ENCODE measurements around the gene POLR3A.

The POLR3A gene

DNA sequence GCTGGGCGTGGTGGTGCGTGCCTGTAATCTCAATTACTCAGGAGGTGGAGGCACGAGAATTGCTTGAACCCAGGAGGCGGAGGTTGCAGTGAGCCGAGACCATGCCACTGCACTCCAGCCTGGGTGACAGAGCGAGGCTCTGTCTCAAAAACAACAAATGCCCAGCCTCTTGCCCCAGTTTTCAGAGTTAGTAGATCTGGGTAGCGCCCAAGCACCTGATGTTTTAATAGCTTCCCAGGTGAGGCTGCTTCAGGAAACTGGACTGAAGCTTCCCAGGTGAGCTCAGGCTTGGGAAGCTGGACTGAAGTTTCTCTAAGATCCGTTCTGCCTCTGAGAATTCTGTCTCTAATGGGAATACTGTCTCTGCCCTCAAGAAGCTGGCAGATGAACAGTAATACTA is 16.5 kb upstream of the POLR3A start:
- DNase-seq: no peak

DNA sequence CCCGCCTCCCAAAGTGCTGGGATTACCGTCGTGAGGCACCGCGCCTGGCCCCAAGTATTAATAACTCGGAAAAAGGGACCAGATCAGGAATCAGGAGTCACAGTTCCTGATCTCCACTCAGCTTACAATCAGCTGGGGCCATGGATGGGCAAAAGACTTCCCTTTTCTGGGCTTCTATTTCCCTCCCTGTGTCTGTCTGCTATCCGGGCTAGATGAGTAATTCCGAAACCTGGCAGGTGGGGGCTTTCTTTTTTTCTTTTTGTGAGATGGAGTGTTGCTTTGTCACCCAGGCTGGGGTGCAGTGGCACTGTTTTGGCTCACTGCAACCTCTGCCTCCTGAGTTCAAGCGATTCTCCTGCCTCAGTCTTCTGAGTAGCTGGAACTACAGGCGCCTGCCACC is 15.9 kb upstream of the POLR3A start:
- DNase-seq: no peak

DNA sequence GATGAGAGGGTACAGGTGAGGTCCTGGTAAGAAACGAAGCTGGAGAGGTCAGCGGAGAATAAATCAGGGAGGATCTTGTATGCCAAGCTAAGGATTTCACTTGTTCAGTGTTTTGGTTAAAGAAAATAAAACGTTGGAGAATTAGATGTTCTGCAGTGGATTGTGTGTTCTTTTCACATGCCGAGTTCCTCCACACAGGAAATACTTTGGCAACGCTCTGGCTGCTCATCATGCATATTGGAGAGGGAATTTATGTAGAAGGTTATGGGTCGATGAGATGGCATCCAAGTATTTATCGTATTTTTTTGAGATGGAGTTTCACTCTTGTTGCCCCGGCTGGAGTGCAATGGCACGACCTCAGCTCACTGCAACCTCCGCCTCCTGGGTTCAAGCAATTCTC is 15.4 kb upstream of the POLR3A start:
- DNase-seq: no peak

DNA sequence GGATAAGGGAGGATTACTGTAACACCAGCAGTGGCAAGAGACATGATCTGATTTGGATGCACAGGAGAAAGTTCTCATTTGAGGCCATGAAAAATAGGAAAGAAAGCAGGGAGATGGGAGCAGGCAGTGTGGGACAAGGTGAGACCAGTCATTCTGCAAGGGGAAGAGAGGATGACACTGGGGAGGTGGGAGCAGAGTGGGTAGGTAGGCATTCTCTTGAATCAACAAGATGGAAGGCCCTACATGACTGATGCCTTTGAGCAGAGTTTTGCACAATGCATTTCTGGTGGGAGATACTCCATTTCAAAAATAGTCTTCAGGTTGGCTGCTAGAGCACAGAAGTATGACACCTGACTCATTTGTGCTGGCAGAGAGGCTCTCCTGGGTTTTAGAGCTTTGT is 14.9 kb upstream of the POLR3A start:
- DNase-seq: no peak

DNA sequence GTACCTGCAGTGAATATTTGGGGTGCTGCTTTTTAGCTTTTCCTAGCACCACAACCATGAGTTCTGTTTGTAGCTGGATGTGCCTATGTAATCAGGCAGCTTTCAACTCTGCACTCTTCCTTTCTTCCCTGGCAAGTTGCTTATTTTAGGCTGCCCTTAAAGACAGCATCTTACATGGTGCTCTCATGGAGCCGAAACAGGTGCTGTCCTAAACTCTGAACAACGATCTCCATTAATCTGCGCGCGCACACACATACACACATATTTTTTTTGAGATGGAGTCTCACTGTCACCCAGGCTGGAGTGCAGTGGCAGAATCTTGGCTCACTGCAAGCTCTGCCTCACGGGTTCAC is 13.4 kb upstream of the POLR3A start:
- no peak for DNase-seq

DNA sequence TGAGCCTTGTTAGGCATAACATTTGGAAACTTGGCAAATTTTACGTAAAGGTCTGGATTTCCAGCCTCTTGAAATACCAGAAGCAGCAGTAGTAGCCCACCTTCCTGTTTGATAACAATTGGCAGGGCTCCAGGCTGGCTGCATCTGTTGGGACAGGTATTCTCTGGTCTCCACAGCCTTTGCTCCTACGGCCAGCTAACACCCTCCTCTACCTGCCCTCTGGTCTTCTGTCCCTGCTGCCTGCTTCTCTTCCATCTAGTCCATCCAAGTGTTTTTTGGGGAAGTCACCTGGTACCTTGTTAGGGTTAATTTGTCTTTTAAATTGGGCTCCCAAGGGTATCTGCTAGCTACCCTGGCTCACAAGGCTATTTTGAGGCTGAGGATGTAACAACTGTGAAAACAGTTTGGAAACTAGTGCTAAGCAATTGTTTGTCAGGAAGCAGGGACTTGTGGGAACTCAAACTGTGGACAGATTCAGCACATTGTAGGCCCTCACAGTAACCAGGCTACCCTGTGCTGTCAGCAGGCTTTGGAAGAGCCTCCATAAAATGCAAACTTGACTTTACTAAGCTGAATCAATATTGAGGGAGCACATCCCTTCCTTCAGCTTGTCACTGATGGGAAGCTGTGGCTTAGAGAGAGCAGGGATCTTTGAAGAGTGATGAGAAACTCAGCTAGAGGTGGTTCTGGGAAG is 12.9 kb upstream of the POLR3A start:
- DNase-seq: no peak

DNA sequence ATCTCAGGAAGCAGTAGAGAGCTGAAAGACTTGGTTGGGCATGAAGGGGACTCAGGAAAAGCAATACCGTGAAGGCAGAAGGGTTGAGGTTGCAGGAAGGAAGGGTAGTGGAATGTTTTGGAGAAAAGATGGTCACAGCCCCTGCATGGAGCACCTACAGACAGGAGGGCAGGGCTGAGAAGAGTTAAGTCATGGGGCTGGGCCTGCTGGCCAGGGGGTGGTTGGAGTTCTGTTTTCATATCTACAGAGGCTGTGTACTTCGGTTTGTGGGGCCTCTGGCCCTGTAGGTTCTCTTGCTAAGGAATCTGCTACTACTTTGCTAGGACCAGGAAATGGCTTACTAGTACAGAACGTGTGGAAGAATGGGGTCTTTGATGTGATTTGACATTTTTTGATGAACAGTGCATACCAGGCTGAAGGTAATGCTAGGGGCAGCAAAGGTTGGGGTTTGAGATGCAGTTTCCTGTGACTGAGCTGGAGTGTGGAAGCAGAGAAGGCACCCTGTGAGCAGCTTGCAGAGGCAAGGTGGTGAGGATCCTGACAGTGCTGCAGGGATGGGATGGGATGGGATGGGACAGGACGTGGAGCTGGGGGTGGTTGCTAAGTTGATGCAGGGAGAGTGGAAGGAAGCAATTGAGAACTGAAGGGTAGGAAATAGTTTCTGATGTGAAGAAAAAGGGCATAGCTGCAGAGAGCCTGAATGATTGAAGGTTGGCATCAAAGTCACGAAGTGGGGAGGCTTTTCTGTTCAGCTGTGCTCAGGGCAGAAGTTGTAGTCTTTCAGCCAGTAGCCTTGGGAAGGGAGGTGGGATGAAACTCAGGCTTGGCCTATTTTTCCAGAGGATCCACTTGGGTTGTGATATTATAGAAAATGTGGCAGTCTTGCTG is 12.1 kb upstream of the POLR3A start:
- no peak for DNase-seq

DNA sequence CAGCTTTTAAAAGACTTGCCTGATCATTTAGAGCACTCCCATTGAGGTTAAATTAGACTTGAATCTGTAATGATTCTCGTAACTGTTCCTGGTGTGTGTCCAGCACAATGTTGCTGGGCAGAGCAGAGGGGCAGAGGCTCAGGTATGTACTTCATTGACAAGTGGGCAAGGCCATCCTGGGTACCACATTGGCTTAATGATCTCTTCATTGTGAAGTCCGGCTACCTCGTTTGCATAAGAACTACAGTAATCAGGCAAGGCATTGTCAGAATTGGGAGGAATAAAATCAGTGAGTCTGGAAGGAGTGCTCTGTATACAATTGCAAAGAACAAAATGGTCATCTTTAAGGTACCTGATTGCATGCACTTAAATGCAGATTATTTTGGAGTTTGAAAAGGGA is 10.4 kb upstream of the POLR3A start:
- no peak for DNase-seq

DNA sequence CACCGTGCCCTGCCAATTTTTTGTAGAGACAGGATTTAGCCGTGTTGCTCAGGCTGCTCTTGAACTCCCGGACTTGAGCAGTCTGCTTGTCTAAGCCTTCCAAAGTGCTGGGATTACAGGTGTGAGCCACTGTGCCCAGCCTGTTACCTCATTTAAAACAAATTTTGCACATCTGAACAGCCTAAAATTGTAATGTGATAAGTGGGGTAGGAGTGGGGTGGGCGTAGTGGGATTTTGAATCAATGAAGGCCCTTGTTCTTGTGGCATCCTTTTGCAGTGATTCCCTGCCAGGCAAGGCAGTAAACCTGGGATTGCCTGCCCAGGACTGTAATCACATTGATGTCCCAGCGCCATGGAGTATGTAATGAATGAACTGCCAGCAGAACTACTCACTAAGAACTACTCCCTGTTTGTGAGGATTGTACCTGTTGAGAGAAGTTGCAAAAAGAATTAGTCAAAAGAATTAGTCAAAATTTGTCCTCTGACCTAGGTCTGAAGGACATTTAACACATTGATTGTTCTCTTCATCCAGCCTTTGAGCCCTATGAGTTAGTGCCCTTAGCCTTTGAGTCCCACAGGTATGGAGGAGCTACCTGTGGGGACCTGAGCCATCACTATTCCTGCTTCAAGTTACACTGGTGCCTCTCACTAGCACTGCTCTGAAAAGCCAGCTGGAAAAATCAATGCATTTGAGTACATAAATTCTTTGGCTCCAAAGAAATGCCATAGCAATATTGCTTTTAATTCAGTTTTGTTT is 9.7 kb upstream of the POLR3A start:
- no peak for DNase-seq

DNA sequence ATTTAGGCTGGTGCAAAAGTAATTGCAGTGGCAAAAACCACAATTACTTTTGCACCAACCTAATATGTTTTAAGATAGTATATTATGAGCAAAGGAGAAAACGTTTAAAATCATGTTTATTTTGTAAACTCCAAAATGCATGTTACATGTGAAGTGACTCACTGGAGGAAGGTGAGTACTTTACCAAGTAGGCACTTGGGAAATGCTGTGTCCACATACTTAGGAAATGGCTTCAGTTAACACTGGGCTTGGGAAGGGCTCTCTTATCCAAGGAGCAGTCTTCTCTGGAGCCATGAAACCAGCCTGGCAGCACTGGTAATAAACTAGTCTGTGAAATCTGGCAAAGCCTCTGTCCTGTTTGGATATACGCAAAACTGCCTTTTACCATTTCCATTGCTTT is 8.8 kb upstream of the POLR3A start:
- DNase-seq: no peak

DNA sequence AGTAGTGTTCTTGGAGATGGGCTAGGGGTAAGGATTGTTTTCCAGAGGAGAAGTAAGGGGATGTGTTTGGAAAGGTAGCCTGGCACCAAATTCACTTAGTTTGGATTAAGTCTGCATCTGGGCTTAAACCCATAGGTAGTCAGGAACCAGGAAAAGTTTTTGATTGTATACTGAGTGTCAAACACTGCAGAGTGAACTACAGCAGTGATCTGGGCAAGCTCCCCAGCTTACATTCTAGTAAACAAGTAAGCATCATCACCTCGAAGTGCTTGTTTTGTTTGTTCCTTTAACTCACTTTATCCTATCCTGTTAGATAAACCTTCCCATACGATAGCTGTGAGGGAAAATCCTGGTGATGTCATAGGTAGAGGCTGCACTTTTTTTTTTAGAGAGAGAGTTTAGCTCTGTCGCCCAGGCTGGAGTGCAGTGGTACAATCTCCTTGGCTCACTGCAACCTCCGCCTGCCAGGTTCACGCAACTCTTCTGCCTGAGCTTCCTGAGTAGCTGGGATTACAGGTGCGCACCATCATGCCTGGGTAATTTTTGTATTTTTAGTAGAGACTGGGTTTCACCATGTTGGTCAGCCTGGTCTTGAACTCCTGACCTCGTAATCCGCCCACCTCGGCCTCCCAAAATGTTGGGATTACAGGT is 6.7 kb upstream of the POLR3A start:
- DNase-seq: no peak

DNA sequence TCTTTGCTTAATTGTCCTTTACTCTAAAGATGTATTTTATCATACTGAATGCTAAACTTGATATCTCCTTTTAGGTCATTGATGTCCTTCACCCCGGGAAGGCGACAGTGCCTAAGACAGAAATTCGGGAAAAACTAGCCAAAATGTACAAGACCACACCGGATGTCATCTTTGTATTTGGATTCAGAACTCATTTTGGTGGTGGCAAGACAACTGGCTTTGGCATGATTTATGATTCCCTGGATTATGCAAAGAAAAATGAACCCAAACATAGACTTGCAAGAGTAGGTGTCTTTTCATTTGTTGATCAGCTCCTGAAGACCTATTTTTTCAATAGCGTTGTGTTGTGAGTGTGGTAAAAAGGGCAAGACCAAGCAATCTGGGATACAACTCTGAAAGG is 6.1 kb upstream of the POLR3A start:
- DNase-seq: no peak

DNA sequence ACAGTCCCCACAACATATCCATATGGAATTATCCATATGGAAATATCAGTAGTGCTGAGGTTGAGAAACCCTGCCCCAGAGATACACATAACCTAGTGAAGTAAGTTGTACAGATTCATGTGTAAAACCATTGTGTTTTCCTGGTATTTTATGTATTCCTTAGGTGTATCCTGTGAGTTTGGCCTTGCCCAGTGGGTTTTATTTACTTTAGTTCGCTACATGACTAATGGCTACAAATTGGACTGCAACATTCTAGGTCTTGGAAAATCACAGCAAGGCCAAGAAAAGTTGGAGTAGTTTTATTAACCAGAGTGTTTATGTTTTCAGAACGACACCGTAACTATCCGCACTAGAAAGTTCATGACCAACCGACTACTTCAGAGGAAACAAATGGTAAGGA is 5.7 kb upstream of the POLR3A start:
- DNase-seq: no peak

DNA sequence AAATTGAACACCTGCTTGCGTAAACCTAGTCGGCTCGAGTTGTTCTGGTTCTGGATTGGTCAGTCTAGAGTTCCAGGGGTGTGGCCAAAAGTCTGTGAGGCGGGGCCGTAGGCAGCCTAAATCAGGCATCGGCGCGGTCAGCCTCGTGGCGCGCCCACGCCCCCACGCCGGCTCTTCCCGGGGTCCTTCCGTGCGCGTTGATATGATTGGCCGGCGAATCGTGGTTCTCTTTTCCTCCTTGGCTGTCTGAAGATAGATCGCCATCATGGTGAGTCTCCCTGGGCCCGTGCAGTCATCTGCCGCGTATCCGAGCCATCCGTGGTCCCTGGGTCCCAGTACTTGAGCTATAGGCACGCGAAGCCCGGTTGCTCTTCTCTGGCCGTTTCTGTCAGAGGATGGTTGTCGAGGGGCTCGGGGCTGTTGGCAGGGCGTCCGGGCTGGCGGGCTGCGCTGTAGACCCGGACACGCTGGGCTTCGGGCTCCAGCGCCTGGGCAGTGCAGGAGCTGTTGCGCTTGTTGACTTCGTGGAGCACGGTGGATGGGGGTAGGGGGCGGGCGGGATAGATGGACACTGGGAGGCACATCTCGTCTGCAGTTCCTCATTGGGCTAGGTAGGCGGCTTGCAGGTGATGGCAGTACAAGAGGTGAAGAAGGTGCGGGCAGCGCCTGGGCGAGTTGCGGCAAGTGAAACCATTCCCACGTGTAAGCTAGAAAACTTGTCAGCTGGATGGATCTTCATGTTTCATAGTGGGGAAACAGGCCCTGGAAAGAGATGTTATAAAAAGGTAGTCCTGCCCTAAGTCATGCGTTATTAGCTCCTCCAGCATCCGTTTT is 4.5 kb upstream of the POLR3A start, which contains the start of gene RPS24:
TSS of gene RPS24 (plus strand) at position 227 of the 834 bp plus-strand sequence. CDS start at position 266, 39 bp downstream.
- DNase-seq: peak; percentile 97

DNA sequence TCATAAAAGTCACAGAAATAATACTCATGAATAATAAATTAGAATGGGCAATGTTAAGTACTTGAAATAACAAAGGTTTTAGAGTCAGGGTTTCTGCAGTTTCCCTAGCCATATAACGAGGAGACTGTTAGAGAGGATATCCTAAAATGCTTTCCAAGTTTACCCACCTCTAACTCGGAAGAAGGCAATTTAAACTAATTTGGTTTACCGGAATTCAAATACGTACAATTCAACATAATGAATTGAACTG is 4.0 kb upstream of the POLR3A start:
- no peak for DNase-seq

DNA sequence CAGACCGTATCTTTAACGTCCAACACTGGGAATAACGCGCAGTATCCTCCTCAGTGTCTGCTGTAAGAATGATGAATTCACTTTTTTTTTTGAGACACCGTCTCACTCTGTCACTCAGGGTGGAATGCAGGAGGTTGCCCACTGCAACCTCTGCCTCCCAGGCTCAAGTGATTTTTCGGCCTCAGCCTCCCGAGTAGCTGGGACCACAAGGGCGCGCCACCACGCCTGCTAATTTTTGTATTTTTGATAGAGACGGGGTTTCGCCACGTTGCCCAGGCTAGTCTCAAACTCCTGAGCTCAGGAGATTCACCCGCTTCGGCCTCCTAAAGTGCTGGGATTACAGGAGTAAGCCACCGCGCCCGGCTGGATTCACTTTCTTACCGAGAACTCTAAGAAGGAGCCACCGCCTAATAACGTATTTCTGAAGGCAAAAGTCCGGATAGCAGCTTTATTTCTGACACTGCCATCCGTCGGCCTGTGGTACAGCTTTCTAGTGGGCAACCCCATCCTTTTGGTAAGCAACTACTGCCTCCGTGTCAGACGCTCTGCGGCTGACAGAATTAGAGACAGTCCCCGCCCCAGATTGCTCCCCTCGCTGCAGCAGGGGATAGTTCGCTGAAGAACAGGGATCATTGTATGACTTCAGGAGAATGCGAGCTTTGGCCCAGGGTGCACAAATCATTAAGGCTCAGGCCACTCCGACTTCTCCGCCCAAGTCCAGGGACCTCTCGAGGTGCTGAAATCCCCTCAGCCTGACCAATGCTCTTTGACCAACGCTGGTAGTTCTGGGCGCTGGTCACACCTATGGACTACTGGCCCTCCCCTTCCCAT is 662 bp downstream of the POLR3A start:
- DNase-seq: no peak

DNA sequence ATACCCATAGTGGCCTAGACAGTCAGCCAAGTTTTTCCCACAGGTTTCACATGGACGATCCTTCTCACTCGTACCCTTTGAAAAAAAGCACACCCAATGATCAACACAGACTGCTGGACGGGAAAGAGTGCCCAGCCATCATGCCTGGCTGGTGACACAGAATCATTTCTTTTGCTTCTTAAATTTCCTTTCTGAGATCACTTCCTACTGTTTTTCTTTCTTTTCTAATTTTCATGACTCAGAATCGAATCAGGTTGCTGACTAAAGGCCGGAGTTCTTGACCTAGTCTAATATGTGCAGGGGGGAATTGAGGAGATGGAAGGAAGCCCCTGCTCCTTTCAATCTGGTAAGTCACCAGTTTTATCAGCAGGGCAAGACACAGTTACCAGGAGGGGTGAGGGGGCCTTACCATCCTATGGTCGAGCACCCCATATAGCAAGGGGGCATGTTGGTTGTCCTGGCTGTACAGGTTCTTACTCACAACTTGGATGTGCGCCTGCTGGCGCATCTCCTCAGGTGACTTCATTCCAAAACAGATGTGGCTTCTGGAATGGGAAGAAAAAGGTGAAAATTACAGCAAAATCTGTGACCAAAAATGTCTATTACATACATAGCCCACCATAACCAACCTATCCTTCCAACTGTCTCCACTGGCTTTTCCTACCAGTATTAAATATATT is 3.5 kb downstream of the POLR3A start:
- DNase-seq: no peak

DNA sequence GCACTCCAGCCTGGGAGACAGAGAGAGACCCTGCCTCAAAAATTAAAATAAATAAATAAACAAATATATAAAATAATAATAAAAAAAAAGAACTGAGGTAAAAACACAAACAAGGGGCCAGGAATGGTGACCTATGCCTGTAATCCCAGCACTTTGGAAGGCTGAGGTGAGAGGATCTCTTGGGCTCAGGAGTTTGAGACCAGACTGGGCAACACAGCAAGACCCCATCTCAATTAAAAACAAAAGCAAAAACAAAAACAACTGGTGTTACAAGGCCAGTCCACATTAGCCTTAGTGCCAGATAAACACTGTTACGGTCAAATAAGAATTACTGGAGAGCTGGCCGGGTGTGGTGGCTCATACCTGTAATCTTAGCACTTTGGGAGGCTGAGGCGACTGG is 5.6 kb downstream of the POLR3A start:
- no peak for DNase-seq

DNA sequence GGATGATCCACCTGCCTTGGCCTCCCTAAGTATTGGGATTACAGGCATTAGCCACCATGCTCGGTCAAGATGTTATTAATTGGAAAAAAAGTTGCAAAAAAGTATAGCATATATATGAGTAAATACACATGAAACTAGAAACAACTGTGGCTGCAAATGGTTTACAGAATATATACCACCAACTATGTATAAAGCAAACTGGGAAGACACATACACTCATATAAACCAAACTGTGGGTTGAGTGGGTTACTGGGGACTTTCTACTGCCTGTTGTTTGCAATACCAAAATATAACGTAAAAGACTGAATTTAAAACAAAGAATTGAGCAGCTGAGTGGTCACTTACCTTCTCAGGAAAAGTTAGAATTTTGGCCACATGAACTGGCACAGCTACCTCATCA is 8.1 kb downstream of the POLR3A start:
- DNase-seq: no peak

DNA sequence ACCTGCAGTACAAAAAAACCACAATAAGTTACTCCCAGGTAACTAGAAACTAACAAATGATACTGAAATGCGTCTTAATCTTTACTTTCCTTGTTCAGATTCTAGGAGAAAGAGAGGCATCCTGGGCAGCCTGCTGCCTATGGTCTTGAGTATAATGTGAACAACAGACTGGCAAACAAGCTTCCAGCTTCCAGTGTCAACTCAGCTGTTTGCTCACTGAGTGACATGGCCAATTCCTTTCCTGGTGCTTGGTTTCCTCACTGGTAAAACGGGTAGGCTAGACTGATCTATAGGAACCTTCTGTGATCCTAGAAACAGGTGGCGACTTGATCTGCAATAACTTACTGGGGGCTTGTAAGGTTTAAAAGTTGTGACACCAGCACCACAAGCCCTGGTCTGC is 10.1 kb downstream of the POLR3A start:
- no peak for DNase-seq

DNA sequence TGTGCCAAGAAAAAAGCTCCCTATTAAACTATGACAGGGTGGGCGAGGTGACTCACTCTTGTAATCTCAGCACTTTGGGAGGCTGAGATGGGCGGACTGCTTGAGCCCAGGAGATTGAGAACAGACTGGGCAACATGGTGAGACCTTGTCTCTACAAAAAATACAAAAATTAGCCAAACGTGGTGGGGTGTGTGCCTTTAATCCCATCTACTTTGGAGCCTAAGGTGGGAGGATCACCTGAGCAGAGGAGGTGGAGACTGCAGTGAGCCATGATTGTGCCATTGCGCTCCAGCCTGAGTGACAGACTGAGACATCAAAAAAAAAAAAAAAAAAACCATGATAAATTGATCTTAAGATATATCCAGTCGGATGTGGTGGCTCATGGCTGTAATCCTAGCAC is 11.5 kb downstream of the POLR3A start:
- DNase-seq: no peak
